Pons (tissue), 1 donor: ENCODE measurements around the gene RASSF5.
"Not testable (repeated sequence)": the region's sequence is repeated elsewhere in the genome, so short reads cannot be mapped to it uniquely, and the experiment has no call there.

ENCODE experiments used
- DNase-seq: peaks from one replicate; pipeline ENCODE4 v3.0.0-alpha.2; 2016; ENCODE audit warnings: low spot score

The RASSF5 gene

DNA sequence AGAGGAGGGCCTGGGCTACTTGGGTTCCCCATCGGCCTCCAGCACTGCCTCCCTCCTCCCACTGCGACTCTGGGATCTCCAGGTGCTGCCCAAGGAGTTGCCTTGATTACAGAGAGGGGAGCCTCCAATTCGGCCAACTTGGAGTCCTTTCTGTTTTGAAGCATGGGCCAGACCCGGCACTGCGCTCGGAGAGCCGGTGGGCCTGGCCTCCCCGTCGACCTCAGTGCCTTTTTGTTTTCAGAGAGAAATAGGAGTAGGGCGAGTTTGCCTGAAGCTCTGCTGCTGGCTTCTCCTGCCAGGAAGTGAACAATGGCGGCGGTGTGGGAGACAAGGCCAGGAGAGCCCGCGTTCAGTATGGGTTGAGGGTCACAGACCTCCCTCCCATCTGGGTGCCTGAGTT lies 80.6 kb downstream of the RASSF5 start:
- DNase-seq: no peak

DNA sequence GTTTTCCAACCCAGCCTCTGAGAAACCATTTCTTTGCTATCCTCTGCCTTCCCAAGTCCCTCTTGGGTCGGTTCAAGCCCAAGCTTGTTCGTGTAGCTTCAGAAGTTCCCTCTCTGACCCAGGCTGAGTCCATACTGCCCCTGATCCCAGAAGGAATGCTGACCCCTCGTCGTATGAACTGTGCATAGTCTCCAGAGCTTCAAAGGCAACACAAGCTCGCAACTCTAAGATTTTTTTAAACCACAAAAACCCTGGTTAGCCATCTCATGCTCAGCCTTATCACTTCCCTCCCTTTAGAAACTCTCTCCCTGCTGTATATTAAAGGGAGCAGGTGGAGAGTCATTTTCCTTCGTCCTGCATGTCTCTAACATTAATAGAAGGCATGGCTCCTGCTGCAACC lies 81.2 kb downstream of the RASSF5 start:
- no peak for DNase-seq

DNA sequence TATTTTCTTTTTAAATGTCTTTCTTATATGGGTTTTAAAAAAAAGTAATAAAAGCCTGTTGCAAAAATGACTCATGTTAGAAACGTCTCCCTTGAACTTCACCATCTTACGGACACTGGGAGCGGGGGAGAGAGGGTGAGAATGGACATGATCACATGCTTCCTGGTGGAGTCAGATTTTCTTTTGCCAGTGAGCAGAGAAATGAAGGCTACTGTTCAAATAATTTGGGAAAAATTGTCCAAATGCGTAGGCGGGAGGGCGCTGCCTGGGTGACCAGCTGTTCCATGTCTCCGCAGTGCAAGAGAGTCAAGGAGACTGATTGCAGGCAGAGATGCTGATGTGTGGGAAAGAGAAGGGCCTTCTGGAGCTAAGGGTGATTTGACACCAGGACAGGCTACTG lies 81.9 kb downstream of the RASSF5 start:
- DNase-seq: no peak

DNA sequence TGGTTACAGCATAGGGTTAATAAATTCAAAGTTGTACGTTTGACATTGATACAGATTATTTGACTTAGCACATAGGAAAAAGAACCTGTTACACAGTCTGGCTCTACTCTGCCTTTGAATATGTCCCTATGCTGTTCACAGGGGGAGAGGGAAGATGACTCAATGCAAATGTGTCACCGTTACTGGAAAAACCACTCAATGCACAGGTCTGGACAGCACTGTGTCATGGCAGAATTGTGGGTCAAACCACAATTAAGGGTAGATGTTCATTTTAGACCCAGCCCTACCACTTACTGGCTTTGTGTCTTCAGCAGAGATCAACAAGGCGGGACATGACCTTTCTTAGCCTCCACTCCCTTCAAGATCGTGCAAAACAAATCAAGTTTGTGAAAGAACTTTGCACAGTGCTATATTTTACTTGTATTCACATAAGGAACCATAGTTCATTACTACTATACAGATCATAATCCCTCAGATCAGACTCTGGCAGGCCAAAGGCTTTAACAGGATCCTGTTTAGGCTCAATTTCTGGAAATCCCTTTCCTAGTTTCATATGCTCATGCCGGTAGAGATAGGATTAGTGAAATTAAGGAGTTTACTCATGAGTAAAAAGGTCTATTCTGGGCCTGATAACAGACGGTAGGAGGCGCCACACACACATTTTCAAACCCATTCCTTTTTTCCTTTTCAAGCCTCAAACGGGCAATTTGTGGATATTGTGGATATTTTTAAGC lies 82.9 kb downstream of the RASSF5 start:
- DNase-seq: no peak

DNA sequence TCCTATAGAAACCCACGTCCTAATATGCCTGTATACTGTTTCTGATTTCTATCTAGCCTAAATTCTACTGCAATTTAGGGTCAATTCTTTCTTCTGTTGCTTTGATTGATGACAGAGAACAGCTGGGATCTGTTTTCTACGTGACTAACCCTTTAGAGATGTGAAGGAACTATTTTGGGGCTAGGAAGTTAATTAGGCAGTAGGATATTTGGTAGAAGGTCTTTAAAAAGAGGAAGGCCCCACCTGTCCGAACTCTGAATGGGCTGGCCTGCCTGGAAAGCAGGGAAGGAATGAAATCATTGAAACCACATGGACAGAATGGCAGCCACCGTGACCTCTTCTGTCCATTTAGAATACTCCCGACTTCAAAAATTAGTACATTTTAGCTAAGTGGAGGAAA lies 83.9 kb downstream of the RASSF5 start:
- DNase-seq: no peak

DNA sequence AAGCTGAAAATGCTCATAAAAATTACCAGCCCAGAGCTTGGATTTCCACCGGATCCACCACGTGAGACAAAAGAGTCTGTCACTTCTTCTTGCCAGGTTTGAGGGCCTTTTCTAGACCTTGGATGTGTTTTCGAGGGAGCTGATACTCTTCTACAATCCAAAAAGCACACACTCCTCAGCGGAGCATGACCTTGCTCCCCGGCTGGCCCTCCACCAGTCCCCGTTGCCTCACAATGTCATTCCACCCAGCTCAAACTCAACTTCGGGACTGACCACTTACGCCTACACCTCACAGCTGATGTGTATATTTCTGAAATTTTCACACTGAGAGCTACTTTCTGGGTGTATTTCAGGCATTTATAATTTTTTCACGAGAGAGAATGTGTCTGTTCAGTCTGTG lies 84.4 kb downstream of the RASSF5 start:
- no peak for DNase-seq

DNA sequence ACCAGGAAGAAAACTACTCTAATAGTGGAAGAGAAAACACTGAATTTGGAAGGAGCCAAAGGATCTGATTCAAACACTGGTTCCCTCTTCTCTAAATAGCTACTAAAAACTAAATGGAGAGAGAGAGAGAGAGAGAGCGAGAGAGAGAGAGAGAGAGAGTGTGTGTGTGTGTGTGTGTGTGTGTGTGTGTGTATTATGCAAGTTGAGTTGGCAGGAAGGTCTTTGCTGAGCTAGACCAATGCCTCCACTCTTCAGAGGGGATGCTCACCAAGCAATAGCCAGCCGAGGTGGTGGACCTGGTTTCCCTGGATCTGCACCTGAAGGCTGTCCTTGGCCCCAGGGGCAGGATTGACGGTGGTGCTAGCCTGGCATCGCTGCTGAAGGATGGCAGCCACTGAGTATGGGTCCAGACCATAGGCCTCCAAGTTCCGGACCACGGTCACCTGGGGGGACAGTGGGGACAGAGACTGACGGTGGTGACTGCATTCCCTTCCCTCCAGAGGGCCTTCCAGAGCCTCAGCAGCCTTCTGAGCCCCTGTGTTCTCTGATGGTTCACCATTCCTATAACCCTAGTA lies 86.1 kb downstream of the RASSF5 start:
- DNase-seq: no peak

DNA sequence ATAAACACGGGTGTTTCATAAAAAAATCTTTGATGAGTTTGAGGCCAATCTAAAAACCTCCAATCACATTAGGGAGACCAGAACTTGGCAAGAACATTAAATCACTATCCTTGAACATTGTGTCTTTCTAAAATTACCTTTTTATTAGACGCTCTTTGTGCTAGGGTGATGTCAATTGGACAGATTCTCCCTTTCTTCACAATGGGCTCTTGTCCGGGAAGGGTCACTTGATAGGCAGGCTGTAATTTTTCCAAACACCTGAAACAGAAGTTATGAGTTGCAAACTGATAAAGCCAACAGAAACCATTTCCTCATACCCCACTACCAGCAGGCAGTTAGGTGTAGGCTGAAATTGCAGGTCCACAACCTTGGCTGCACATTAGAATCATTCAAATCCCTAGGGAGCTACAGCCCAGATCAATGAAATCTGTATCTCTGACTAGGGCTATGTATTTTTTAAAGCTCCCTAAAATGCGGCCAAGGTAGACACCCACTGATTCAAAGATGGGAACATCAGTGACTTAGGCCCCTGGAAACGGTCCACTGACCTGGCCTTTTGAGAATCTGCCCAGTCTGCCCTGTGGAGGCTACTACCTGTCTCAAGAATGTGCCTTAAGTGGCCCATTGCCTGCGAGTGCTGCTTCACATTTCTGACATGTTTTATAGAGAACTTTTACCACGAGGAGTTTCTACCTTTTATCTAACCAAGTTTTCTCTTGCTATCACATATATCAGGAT lies 88.4 kb downstream of the RASSF5 start:
- no peak for DNase-seq

DNA sequence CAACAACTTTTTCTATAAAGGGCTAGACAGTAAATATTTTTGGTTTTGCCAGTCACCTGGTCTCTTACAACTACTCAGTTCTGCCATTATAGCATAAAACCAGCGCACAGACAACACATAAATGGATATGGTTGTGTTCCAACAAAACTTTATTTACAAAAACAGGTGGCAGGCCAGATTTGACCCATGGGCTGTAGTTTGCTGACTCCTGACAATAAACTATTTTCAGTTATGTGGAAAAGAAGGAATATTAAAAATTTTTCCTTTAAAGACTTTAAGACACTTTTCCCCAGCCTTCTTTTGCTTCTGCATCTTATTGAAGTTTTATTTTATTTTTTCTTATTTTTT lies 89.0 kb downstream of the RASSF5 start:
- DNase-seq: no peak

DNA sequence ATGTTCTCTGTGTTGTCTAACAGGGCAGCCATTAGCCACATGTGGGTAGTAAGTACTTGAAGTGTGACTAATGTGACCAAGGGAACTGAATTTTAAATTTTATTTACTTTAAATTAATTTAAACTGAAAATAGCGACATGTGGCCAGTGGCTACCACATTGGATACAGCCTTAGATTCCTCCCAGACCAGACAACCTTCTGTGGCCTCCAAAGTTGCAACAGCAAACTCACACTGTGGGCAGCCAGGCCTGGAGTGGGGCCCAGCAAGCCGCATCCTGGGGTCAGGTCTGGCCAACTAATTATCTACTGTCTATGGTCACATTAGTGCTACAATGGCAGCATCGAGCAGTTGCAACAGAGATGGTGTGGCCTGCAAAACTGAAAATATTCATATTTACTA lies 93.2 kb downstream of the RASSF5 start:
- DNase-seq: no peak

DNA sequence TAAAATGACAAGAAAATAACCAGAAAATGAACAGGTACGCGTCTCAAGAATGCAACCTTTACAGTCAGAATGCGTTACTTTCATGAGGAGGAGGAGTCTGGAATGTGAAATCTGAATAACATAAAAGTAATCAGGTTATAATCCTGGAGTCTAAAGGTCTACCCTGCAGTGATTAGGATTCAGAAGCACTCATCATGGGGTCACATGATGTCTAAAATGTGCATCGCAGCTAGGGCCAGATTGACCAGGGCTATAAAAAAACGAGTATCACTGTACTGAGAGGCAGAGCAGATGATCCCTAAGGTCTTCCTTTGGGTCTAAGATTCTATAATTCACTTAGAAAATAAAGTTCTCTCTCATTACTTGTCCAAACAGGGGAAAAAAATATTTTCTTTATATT lies 97.5 kb downstream of the RASSF5 start:
- DNase-seq: no peak

DNA sequence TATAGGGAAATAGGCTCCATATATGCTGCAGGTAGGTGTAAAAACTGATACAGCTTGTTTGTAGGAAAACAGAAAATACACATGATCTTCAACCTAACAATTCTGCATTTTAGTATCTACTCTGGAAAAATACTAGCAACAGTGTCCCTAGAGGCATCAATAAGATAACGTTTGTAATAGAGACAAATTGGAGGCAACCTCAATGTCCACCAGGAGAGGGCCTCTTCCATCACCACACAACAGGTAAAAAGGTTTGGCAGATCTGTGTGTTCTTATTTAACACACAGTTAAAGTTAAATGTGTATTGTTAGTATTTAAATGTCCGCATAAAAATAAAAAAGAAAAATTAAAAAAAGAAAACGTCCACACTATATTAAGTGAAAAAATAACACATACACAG lies 99.5 kb downstream of the RASSF5 start:
- DNase-seq: no peak

DNA sequence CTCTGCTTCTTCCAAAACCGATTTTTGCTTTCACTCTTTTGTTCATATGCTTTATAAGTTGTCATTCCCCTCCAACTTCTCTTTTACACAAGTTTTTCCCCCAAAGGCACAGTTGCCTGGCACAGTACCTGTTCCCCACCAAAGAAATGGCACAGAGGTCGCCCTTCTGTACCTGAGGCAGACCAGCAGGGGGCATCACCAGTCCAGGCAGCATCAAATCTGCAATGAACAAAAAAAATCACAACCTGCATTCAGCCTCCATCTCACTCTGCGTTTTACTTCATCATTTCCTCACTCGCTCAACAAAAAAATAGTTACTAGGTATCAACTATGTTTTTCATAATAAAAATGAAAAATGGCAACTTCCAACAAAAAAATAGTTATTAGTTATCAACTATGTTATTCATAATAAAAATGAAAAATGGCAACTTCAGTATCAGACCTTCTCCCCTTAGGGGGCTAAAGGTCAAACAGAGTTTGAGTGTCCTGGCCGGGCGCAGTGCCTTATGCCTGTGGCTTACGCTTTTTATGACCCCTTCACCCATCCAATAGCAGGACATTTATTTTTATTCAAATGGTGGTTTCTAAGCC lies 100.9 kb downstream of the RASSF5 start:
- no peak for DNase-seq

DNA sequence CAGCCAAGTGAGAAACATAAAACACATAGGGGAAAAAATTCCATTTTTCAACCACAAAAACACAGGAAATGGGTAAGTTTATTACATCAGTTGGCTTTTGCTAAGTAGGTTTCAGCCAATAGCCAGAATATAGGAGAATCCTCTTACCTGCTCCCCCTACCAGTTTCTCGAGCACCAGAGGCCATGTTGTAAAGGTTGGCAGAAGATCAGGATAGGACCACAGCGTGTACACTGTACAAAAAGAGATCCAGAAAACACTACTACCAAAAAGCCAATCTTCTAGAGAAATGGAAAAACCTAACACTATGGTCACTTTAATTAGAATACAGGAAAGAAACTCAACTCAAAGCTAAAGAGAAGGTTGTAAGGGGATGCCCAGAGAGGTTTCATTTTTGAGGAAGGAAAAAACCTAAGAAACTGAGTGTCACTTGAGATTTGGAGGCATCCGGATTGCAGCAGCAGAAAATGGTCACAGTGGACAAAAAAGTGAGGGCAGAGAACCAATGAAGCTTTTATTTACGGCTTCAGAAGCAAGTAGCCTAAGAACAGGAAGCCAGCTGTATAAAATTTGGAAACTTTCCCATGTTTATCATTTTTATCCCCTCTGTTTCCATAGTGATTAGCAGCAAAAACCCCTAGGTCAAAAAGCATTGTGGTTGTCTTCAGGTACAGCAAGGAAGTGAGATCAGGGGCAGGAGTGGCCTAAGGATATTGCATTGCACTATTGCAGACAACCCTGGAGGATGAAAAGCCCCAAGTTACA lies 102.1 kb downstream of the RASSF5 start:
- DNase-seq: no peak

DNA sequence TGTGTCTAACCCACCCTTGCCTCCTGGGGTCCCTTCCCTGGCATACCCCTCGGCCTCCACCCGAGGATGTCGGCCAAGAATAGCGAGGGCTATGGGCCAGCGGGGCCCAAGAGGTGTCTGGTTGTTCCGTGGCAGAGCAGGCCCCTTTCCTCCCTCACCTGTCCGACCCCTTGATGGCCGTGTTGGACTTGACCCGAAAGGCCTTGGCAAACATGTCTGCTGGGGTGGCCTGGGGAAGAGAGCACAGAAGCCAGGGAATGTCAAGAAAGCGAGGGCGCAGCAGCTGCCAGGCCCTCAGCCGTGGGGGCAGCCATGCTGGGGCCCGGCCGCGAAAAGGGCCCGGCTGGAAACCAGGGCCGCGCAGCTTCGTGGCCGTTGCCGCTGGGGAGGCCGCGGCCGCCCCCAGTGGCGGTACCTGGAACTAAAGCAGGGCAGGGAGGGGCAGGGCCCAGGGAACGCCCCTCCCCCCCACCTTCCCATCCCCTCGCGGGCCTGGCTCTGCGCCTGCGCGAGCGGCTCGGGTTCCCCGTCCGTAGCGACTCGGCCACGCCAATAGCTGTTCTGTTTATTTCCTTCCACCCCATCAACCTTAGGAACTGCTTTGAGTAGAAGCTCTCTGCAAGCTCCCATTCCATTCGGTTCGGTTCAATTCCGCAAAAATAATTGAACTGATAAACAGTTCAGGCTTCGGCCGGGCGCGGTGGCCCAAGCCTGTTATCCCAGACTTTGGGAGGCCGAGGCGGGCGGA lies 105.0 kb downstream of the RASSF5 start, which contains the start of gene EIF2D:
Gene EIF2D (minus strand): TSS at position 337 of the 748 bp plus-strand sequence. CDS start 123 bp downstream, at position 214.
- DNase-seq: peak; percentile 91

DNA sequence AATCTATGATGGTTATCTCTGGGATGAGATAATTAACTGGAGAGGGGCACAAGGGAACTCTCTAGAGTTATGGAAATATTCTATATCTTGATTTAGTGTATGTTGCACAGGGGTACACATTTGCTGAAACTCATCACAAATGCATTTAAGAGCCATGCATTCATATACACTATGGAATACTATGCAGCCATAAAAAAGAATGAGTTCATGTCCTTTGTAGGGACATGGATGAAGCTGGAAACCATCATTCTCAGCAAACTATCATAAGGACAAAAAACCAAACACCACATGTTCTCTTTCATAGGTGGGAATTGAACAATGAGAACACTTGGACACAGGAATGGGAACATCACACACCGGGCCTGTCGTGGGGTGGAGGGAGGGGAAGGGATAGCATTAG lies 119.1 kb downstream of the RASSF5 start:
- DNase-seq: not testable (repeated sequence)

DNA sequence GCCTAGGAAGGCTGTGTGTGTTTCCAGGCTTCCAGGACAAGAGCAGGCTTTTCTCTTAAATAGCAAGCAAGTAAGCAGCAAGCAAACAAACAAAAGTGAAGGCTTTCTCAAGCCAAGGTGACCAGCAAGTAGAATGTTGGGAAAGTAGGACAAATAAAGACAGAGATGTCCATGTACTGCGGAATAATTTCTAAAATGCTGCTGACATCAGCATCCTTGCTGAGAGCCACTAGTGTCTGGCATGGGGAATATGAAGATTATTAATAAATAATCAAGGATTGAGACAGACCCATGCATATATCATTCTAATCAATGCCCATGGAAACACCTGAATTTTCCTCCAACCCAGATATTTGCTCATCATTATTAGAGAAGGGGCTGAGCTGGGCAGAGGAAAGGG lies 121.6 kb downstream of the RASSF5 start:
- DNase-seq: no peak

DNA sequence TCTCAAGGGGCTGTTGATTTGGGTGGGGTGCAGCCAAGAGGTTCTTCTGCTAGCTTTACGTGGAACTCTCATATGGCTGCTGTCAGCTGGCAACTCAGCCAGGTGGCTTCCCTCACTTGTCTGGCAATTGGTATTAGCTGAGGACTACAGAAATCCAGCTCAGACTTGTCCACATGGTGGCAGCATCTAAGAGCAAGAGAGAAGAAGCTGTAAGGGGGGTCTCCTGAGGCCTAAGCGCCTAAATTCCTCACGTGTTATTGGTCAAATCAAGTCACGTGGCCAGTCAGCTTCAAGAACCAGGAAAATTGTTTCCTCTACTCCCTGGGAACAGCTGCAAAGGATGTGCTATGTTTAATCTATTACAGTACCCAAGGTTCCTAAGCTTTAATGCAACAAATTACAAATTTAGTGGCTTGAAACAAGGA lies 123.8 kb downstream of the RASSF5 start:
- peak; percentile 50 for DNase-seq

DNA sequence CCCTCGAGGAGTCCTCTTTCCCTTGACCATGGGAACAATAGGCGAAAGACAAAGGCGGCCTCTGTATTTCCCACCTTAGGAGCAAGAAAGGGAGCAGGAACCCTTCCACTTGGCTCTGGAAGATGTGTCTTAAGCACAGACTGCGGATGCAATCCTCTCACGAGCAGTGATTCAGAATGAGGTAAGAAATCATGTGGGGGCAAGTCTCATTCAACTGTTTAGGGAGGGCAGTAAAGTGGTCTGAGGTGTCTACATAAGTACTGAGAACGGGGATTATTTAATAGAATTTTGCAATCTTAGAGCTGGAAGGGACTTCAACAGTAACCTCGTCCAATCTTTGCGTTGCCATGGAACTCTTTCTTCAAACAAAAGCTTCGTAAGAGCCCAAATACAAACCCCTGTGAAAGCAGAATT lies 126.4 kb downstream of the RASSF5 start:
- DNase-seq: no peak

DNA sequence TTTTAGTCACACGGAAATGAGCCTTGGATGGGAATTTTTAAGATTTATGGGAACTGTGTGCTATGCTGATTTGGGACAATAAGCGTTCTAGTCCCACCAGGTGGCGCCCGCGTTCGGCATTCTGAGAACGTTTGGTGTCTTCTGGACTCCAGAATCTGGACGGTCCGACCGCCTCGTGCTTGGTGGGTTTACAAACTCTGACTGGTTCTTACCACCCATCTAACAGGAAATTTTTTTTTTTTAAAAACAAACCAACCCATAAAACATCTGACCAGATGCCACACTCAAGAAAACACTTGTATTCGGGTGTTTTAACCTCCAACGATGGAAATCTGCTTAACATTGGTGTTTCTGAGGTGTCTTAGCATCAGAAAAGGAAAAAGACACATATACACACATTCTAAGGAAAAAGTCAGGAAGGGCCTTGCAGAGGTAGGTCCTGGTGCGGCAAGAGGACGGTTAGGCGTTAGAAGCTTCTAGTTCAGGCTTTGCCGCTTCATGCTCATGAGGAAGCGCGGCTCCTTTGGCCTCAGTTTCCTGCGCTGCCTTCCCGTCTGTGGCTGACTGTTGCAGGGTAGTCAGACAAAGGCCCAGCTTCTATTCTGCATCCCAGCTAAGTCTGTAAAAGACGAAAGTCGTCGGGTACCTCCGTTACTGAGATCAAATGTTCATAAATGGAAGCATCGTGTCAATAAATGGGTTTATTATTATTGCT lies 127.2 kb downstream of the RASSF5 start:
- peak; percentile 93 for DNase-seq
